HG03520 (cell line): ENCODE results near the gene FBXW7.
"Not testable (repeated sequence)": the region's sequence is repeated elsewhere in the genome, so short reads cannot be mapped to it uniquely, and the experiment has no call there.

Source experiments
- ATAC-seq: cut with Tn5 transposase; IDR thresholded peaks from one replicate; pipeline ENCODE4 v1.9.1; 2021; ENCODE audit warnings: mild to moderate bottlenecking, moderate library complexity; ENCODE audit not compliant: unreplicated experiment

FBXW7 gene

DNA sequence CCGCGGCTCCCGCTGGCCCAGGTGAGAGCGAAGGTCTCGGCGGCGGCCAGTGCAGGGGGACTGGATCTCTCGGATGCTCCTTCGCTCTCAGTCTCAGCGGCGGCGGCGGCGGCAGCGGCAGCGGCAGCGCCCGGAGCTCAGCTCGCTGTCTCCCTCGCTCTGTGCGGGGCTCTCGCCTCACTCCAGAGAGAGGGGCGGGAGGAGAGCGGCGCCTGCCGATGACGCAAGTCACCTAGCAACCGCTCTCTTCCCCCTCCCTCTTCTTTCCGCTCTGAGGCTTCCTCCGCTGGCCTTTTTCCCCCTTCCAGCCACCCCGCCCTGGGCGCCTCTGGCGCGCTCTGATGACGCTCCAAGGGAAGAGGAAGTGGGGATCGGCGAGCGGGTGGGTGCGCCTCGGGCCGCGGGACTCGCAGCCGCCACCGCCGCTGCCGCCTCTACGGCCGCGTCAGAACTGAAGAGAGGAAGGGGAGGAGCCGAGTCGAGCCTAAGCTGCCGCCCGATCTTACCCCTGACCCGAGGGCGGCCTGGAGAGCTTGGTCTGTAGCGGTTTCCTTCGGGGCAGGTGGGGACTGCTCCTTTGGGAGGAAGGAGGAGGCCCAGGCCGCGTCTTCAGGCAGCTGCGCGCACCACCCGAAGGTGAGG, at the start of gene FBXW7:
Gene FBXW7, minus strand, starts transcription at position 190 of the 642 bp plus-strand sequence. CDS start 124,289 bp downstream, outside the sequence.
- ATAC-seq = peak; percentile 84

GRCh38 chr4:152585023-152585441, 49.1 kb upstream of the FBXW7 start:
- ATAC-seq = no peak

DNA sequence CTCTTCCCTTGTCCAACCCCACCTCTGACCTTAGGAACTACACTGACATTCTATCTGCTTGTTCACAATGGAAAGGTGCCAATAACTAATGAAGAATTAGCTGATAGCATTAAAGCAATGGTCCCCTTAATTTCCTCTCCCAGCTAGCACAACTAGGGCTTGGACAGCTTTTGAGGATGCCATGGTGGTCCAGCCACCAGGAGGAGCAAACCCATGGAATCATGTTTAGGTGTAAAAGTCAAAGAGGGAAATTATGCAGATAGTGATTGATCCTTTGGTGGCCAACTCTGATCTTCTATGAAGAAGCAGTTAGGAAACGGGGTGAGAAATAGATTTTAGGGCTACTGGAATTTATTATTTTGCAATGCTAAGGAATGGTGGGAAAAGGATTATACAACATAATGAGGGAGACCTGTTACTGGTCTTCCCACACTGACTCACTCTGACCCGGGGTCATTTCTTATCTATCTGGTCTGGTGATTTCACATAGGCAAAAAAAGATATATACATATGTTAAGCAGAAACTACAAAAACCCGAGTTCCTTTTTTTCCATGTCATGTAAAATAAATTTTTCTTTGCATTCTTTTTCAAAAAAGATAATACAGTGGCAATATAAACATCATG, 45.8 kb upstream of the FBXW7 start:
- no peak for ATAC-seq

- no peak for ATAC-seq
Observed at GRCh38 chr4:152579916-152580315, 44.0 kb upstream of the FBXW7 start.

DNA sequence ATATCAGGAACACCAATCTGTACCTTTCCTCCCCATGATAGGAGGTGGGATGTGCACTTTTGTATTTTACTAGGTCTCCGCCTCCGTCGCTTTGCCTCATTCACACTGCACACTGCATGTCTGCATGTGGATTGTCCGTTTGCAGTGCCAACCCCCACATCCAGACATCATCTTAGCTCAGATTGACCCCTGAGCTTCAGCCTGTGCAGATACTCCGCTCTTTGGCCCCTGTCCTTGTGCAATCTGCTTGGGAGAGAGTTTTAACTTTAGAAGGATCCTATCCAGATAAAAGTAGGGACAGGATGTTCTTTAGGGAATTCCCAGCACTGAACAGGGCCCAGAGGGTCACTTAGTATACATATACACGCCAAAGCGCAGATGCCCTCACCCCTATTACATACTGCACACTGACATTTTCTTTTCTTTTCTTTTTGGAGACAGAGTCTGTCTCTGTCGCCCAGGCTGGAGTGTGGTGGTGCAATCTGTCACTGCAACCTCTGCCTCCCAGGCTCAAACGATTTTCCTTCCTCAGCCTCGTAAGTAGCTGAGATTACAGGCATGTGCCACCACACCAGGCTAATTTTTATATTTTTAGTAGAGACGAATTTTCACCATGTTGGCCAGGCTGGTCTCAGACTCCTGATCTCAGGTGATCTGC, 43.3 kb upstream of the FBXW7 start:
- ATAC-seq = no peak

DNA sequence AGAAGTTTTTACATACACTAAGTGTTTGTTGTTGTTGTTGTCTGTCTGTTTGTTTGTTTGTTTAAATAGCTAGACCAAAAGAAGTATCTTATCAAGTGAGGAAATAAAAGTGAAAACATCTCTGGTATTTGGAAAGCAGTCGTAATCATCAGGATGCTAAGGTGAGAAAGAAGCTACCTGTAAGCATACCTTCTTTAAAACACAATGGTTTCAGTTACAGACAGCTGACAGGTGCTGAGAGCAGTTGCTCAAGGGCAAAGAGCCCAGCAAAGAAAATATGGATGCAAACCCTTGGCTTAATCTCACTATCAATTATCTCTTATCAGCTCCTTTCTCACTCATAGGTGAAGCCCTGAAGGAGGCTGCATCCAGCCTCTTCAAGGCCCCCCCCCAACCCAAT, 42.8 kb upstream of the FBXW7 start:
- no peak for ATAC-seq

DNA sequence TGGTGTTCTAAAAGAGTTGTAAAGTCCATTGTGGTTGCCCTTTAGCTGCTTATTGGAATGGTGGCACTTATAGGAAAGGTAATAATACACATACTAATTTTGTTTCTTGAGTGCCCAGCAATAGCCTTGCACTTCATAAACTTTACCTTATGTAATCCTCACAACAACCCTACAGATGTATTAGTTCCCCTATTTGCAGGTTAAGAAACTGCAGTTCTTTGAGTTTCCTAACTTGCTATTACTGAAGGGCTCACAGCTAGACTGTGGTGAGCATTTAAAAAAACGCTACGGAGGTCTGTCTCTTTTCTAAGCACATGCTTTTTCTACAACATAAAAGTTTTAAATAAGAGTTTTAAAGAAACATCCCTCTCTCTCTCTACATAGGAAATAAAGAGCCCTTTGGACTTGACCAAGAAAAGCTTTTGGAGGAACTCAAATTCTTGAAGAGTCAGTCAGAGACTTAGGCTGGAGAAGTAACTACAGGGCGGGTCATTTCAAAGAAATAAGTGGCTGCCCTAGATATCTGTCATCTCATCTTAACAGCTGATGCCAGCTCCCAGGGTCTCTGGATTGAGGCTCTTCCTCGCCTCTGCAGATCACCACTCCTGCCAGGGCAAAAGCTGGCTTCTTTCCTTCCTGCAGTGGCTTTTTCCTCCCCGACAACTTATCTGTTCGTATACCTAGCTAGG, 42.0 kb upstream of the FBXW7 start:
- ATAC-seq = peak; percentile 75

GRCh38 chr4:152575533-152575932, 39.6 kb upstream of the FBXW7 start:
- no peak for ATAC-seq

- no peak for ATAC-seq
Observed at GRCh38 chr4:152573861-152574260, 38.0 kb upstream of the FBXW7 start.

DNA sequence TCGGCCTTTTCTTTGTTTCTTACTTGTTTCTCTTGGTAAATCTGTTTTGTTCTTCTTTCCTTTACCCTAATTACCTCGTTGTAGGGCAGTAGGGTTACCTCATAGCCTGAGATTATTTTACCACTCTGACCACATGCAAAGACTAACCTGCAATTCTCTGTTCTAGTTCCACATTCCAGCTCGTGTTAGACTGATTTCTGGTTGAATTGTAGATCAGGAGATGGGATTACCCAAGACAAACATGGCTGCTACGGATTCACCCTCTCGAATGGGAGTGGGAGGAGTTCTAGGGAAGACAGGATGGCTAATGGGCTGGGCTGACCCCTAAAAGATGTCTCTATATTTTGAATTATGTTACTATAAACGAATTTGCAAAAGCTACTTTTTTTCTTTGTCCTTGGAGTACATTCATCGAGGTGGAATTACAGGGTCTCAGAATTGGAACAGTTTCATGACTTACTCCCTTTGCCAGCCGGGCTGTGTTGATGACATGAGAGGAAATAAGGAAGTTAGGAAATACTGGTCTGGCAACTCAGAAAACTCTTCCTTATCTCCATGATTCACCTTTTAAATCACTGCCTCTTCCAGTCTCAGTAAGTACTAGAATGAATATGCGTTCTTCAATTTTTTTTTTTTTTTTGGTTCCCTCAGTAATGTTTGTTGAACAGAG, 36.7 kb upstream of the FBXW7 start:
- ATAC-seq = no peak

- no peak for ATAC-seq
Observed at GRCh38 chr4:152571770-152572169, 35.9 kb upstream of the FBXW7 start.

DNA sequence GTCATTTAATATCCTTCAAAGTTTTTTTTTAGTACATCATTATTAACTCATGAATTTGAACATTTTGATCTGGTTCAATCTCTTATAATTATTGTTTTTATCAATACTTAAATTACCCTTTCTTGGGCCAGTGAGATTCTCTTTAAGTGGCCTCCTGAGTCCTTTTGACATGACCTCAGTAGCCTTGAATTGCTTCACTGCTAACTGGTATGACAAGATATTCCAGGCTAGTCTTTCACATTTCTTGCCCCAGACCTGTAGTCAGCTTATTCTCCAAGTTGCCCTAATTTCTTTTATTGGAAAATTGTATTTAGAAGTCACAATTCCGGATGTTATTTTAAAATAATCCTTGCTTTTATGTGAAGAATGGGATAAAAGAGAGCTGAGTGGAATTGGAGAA, 35.4 kb upstream of the FBXW7 start:
- ATAC-seq = no peak

DNA sequence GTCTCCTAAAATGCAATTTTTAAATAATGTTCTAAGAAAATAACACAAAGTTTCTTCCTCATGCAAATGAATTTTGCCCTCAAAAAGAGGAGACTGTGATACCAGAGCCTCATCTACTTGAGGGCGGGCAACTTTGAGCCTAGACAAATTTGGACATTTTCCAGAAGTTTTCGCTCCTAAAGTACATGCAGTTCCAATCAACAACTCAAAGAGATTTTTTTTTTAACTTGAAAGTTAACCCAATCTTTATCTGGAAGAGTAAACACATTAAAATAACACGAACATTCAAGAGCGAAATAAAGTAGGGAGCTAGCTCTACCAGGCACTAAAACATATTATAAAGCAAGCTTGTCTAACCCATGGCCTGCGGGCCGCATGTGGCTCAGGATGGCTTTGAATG, 29.4 kb upstream of the FBXW7 start:
- no peak for ATAC-seq

- ATAC-seq = no peak
Observed at GRCh38 chr4:152564336-152564735, 28.4 kb upstream of the FBXW7 start.

DNA sequence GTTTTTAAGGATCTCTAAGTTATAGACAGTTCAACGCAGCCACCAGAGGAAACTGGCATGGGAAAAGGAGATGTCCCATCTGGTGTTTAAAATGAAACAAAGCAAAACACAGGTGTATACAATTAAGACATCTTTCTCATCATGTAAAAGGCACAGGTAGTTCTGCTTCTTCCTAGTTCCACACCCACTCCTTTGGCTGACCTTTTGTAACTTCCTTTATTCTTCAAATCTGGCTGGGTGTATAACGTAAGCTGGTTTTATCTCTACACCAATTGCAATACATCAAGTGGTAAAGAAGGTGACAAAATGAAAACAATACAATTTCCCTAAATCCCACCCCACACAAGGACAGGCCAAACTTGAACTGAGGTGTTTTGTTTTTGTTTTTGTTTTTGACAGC, 27.3 kb upstream of the FBXW7 start:
- ATAC-seq = no peak

- no peak for ATAC-seq
Observed at GRCh38 chr4:152559641-152560040, 23.7 kb upstream of the FBXW7 start.

- ATAC-seq = no peak
Observed at GRCh38 chr4:152558396-152558795, 22.5 kb upstream of the FBXW7 start.

GRCh38 chr4:152556834-152557233, 20.9 kb upstream of the FBXW7 start:
- ATAC-seq = no peak

- ATAC-seq = no peak
Observed at GRCh38 chr4:152556283-152556682, 20.4 kb upstream of the FBXW7 start.

GRCh38 chr4:152554742-152555141, 18.9 kb upstream of the FBXW7 start:
- ATAC-seq = no peak

DNA sequence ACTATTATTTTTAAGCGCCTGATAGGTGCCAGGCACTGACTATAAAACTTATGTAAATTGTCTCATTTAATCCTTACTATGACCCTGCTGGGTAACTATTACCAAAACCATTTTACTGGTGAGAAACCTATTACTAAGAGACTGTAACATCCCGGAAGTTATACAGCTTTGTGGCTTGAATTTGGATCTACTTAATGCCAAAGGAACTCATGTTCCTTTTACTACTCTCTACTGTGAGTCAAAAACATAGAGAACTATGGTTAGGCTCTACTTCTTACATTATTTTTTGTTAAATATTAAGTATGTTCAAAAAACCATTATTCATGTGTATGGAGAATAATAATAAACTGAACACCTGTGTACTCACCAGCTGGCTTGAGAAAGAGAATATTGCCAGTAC, 14.8 kb upstream of the FBXW7 start:
- not testable (repeated sequence) for ATAC-seq
